HepG2 (cell line): ENCODE measurements around the gene ERCC4. TPM values are rescaled to one million over a fixed set of nuclear protein-coding genes. Genes with fewer than 3 reads are reported as not detected.

Source experiments
- BATF2 ChIP-seq: sonication (generic); formaldehyde crosslinking; IDR thresholded peaks from 2 replicates; pipeline ENCODE4 v1.8.0; 2022; ENCODE audit warnings: mild to moderate bottlenecking, missing genetic modification reagents, moderate library complexity
- CSRNP1 ChIP-seq: sonication (generic); formaldehyde crosslinking; IDR thresholded peaks from 2 replicates; pipeline ENCODE4 v1.8.1; 2023; ENCODE audit warnings: mild to moderate bottlenecking, missing genetic modification reagents
- CSRNP2 ChIP-seq: sonication (generic); formaldehyde crosslinking; conservative IDR thresholded peaks from 2 replicates; pipeline ENCODE4 v1.8.0; 2022; ENCODE audit warnings: low read depth, missing genetic modification reagents
- CTCF ChIP-seq: sonication (generic); formaldehyde crosslinking; IDR thresholded peaks from 2 replicates; pipeline ENCODE4 v1.5.0; 2020; ENCODE audit warnings: mild to moderate bottlenecking, missing genetic modification reagents, moderate library complexity
- EHMT2 ChIP-seq: fragments of 200-600 bp; sonication (generic); IDR thresholded peaks from 2 replicates; pipeline ENCODE4 v1.7.0; 2017; ENCODE audit warnings: antibody characterized with exemption, low read depth, low read length, borderline replicate concordance
- TBX2 ChIP-seq: sonication (generic); formaldehyde crosslinking; IDR thresholded peaks from 2 replicates; pipeline ENCODE4 v1.5.0; 2020; ENCODE audit warnings: missing genetic modification reagents, mild to moderate bottlenecking, borderline replicate concordance
- ZBTB21 ChIP-seq: sonication (generic); formaldehyde crosslinking; IDR thresholded peaks from 2 replicates; pipeline ENCODE4 v1.4.0; 2020; ENCODE audit warnings: missing genetic modification reagents
- ZNF281 ChIP-seq: sonication (generic); formaldehyde crosslinking; IDR thresholded peaks from 2 replicates; pipeline ENCODE4 v1.4.0; 2020; ENCODE audit warnings: missing genetic modification reagents, borderline replicate concordance
- ZNF292 ChIP-seq: sonication (generic); formaldehyde crosslinking; IDR thresholded peaks from 2 replicates; pipeline ENCODE4 v1.8.1; 2022; ENCODE audit warnings: mild to moderate bottlenecking, low read depth, missing genetic modification reagents, borderline replicate concordance
- ZNF30 ChIP-seq: sonication (generic); formaldehyde crosslinking; IDR thresholded peaks from 2 replicates; pipeline ENCODE4 v1.5.0; 2020; ENCODE audit warnings: mild to moderate bottlenecking, missing genetic modification reagents
- ZNF564 ChIP-seq: sonication (generic); formaldehyde crosslinking; IDR thresholded peaks from 2 replicates; pipeline ENCODE4 v1.8.1; 2023; ENCODE audit warnings: mild to moderate bottlenecking, missing genetic modification reagents
- ZNF609 ChIP-seq: sonication (generic); formaldehyde crosslinking; IDR thresholded peaks from 2 replicates; pipeline ENCODE4 v1.4.0; 2020; ENCODE audit warnings: mild to moderate bottlenecking, missing genetic modification reagents, borderline replicate concordance
- ZNF746 ChIP-seq: sonication (generic); formaldehyde crosslinking; IDR thresholded peaks from 2 replicates; pipeline ENCODE4 v1.8.0; 2022; ENCODE audit warnings: mild to moderate bottlenecking, missing genetic modification reagents
- polyA plus RNA-seq, 8 experiments: library from polyadenylated mRNA; depleted of rRNA in 3 of 8; stranded (reverse) in 7 of 8; unstranded in 1 of 8; fragments of >200 nt; fragmentation: Illumina TruSeq in 4 of 8; extraction: Trizol in 4 of 8; gene quantifications; 2 replicates each; pipeline versions ENCODE4 v1.2.1 to v1.2.3, GENCODE V29; 2011 to 2016; ENCODE audit warnings: low read depth in 4 of 8, missing spikeins in 1 of 8, mixed read lengths in 1 of 8; ENCODE audit not compliant: insufficient read depth in 1 of 8
- total RNA-seq, 5 experiments: library from RNA; depleted of rRNA; stranded (reverse); fragments of >200 nt; fragmentation: Illumina TruSeq; extraction: Trizol; gene quantifications; 2 replicates each; pipeline ENCODE4 v1.2.3, GENCODE V29; 2016; ENCODE audit warnings: low read depth in 1 of 5

Gene ERCC4
- total and polyA plus RNA-seq, 2 of the 13 experiments (the other 11 are each of a cell fraction or from before 2014, with no cell fraction given) = 5.4 to 15.2 TPM

- TF ChIP-seq CSRNP2 (CRISPR knock-in tag) = no peak
- peak; percentile 57; the same call in 1 of the 2 replicates for TF ChIP-seq ZNF746 (CRISPR knock-in tag)
- TF ChIP-seq CSRNP1 (CRISPR knock-in tag) = 0 out of 2 replicates have a peak, but pooled peaks have one; percentile 45
- peak; percentile 89 for TF ChIP-seq TBX2 (CRISPR knock-in tag)
- TF ChIP-seq ZNF292 = peak; percentile 75; the same call in 1 of the 2 replicates
- TF ChIP-seq ZNF609 (CRISPR knock-in tag) = no peak; the same call in 1 of the 2 replicates
- 0 out of 2 replicates have a peak, but pooled peaks have one; percentile 30 for TF ChIP-seq ZNF564 (CRISPR knock-in tag)
- TF ChIP-seq CTCF (CRISPR knock-in tag) = peak; percentile 91
- TF ChIP-seq ZNF30 (CRISPR knock-in tag) = no peak
- TF ChIP-seq EHMT2 = no peak
- TF ChIP-seq ZBTB21 = 0 out of 2 replicates have a peak, but pooled peaks have one; percentile 13
- peak; percentile 80; the same call in 1 of the 2 replicates for TF ChIP-seq BATF2 (CRISPR knock-in tag)
- no peak for TF ChIP-seq ZNF281 (CRISPR knock-in tag)
These were observed at the start of gene ERCC4 (continued) for GRCh38 chr16:13919683-13920509.
